Lung (tissue), 12 donors: ENCODE measurements around the gene SMAP1. TPM values are rescaled to one million over a fixed set of nuclear protein-coding genes. Genes with fewer than 3 reads are reported as not detected.

Source experiments
- ATAC-seq: fragments of 200-7000 bp; cut with Tn5 transposase; one replicate; pipeline ENCODE4 v1.9.1; 2020; ENCODE audit warnings: moderate number of reproducible peaks; ENCODE audit not compliant: insufficient read depth, low FRiP score
- DNase-seq, 3 donors: peaks; one replicate each; pipeline ENCODE4 v3.0.0-alpha.2; 2013 to 2017
- H3K27ac ChIP-seq, 2 donors: one replicate each; pipeline ENCODE4 v1.5.1; 2013; ENCODE audit warnings: mild to moderate bottlenecking in 2 of 2, moderate library complexity in 2 of 2, control low read depth in 1 of 2, inconsistent platforms in 1 of 2, low read depth in 1 of 2, low read length in 1 of 2
- H3K27me3 ChIP-seq, 3 donors: one replicate each; pipeline ENCODE4 v1.5.1; 2013; ENCODE audit warnings: low read length in 2 of 3; ENCODE audit not compliant: control insufficient read depth in 3 of 3, insufficient read depth in 3 of 3
- H3K36me3 ChIP-seq, 4 donors: one replicate each; pipeline ENCODE4 v1.5.1; 2013; ENCODE audit warnings: low read length in 4 of 4, mild to moderate bottlenecking in 1 of 4, moderate library complexity in 1 of 4; ENCODE audit not compliant: control insufficient read depth in 4 of 4, insufficient read depth in 4 of 4
- H3K4me1 ChIP-seq, 5 donors: one replicate each; pipeline ENCODE4 v1.5.1; 2013; ENCODE audit warnings: low read length in 5 of 5, mild to moderate bottlenecking in 2 of 5, moderate library complexity in 1 of 5; ENCODE audit not compliant: control insufficient read depth in 5 of 5, insufficient read depth in 5 of 5
- H3K4me3 ChIP-seq: one replicate; pipeline ENCODE4 v1.5.1; 2013; ENCODE audit warnings: mild to moderate bottlenecking, control low read depth, moderate library complexity
- H3K9ac ChIP-seq, 2 donors: one replicate each; pipeline ENCODE4 v1.5.1; 2013; ENCODE audit warnings: low read length in 2 of 2, control low read depth in 1 of 2; ENCODE audit not compliant: insufficient read depth in 1 of 2
- H3K9me3 ChIP-seq, 4 donors: one replicate each; pipeline ENCODE4 v1.5.1; 2013; ENCODE audit warnings: low read length in 3 of 4, mild to moderate bottlenecking in 1 of 4, moderate library complexity in 1 of 4; ENCODE audit not compliant: control insufficient read depth in 4 of 4, insufficient read depth in 3 of 4
- CTCF ChIP-seq: IDR thresholded peaks from 2 replicates; pipeline ENCODE4 v1.5.1; 2012; ENCODE audit warnings: mild to moderate bottlenecking; ENCODE audit errors: control extremely low read depth, extremely low read depth
- WGBS, 2 donors: extraction: QIAGEN DNeasy Blood & Tissue Kit; methylation state at CpG; one replicate each; pipeline ENCODE4 v1.1.7; 2013; 5-methylcytosine and 5-hydroxymethylcytosine counted together
- polyA plus RNA-seq, 2 donors: library from polyadenylated mRNA; stranded (reverse); fragments of 200-250 nt; gene quantifications; one replicate each; pipeline ENCODE4 v1.2.1, GENCODE V29; 2013
- total RNA-seq, 2 donors: library from RNA; depleted of rRNA in 1 of 2; stranded (reverse); fragments of >200 nt in 1 of 2; gene quantifications; one replicate each; pipeline ENCODE4 v1.2.1, GENCODE V29; 2014 to 2021
- donor health status: control.
- donor health status: control.
- donor health status: Bipolar disorder and iron deficiency.
- donor health status: healthy.
- donor health status: DM: yes; HTN: yes; CAD: no.

SMAP1 gene
- total and polyA plus RNA-seq, 4 donors: 16.5 to 31.8 (median 19.6) TPM

GRCh38 chr6:70863343-70863742 is 195.7 kb downstream of the SMAP1 start:
- Histone ChIP-seq H3K27me3 (no peaks in the 10 kb centered on the region), H3K4me1 (no peaks in the 10 kb centered on the region), H3K4me3 (no peak overlapping the region), H3K27ac (no peak overlapping the region), H3K9me3 (no peaks in the 10 kb centered on the region), H3K9ac (no peak overlapping the region), H3K36me3 (peaks cover 0 to 8% (median 4%) of the 10 kb centered on the region in 4 donors)
- WGBS, 2 donors: 53 to 76% methylated on average over 3 of the region's 3 CpGs
- ATAC-seq: no peak
- DNase-seq: no peak
- no peak for TF ChIP-seq CTCF

- TF ChIP-seq CTCF: no peak
- Histone ChIP-seq H3K4me1 (no peaks in the 10 kb centered on the region), H3K9me3 (no peaks in the 10 kb centered on the region), H3K27me3 (no peaks in the 10 kb centered on the region), H3K9ac (no peak overlapping the region), H3K4me3 (no peak overlapping the region), H3K36me3 (peaks cover 0 to 8% (median 1%) of the 10 kb centered on the region in 4 donors), H3K27ac (no peak overlapping the region)
- WGBS, 2 donors: 66 to 79% methylated on average over 3 of the region's 3 CpGs
- DNase-seq (no peak), ATAC-seq (no peak)
These were observed 196.7 kb downstream of the SMAP1 start for GRCh38 chr6:70864401-70864800.

- ATAC-seq: no peak
- 94 to 98% methylated on average over 2 of the region's 2 CpGs for WGBS, 2 donors
These were observed 204.8 kb downstream of the SMAP1 start for GRCh38 chr6:70872469-70872868.

More at GRCh38 chr6:70872469-70872868, 204.8 kb downstream of the SMAP1 start:
- H3K27ac ChIP-seq: no peak overlapping the region
- H3K4me3 ChIP-seq: no peak overlapping the region
- H3K9me3 ChIP-seq: peaks cover 1 to 5% (median 2%) of the 10 kb centered on the region in 4 donors
- H3K4me1 ChIP-seq: no peaks in the 10 kb centered on the region
- DNase-seq: no peak
- no peak overlapping the region for H3K9ac ChIP-seq
- no peak for TF ChIP-seq CTCF
- H3K36me3 ChIP-seq: no peaks in the 10 kb centered on the region
- H3K27me3 ChIP-seq: no peaks in the 10 kb centered on the region
